Thyroid gland (tissue), 4 donors: ENCODE measurements around the gene KLHL9. TPM values are rescaled to one million over a fixed set of nuclear protein-coding genes. Genes with fewer than 3 reads are reported as not detected.

Experiments
- DNase-seq, 2 donors: peaks; one replicate each; pipeline ENCODE4 v3.0.0-alpha.2; 2019
- H3K27ac ChIP-seq, 3 donors: fragments of 200-600 bp; sonication (generic); 1 replicate in 2 of 3; 2 replicates in 1 of 3; pipeline ENCODE4 v1.5.1; 2016 to 2019; ENCODE audit warnings: mild to moderate bottlenecking in 1 of 3, moderate library complexity in 1 of 3
- H3K27me3 ChIP-seq: fragments of 200-600 bp; sonication (generic); one replicate; pipeline ENCODE4 v1.5.1; 2019
- H3K36me3 ChIP-seq, 2 donors: fragments of 200-600 bp; sonication (generic); one replicate each; pipeline ENCODE4 v1.5.1; 2016 to 2019
- H3K4me1 ChIP-seq, 2 donors: fragments of 200-600 bp; sonication (generic); one replicate each; pipeline ENCODE4 v1.5.1; 2017 to 2019
- H3K4me3 ChIP-seq, 3 donors: fragments of 200-600 bp; sonication (generic); replicated peaks in 1 of 3; 1 replicate in 2 of 3; 2 replicates in 1 of 3; pipeline ENCODE4 v1.5.1; 2016; ENCODE audit warnings: mild to moderate bottlenecking in 1 of 3
- H3K9me3 ChIP-seq: fragments of 200-600 bp; sonication (generic); one replicate; pipeline ENCODE4 v1.5.1; 2017
- POLR2A ChIP-seq, 2 donors: fragments of 450-650 bp; IDR thresholded peaks; one replicate each; pipeline ENCODE4 v1.6.1; 2017; ENCODE audit warnings: antibody characterized with exemption in 2 of 2, mild to moderate bottlenecking in 2 of 2, moderate library complexity in 1 of 2
- WGBS, 2 donors: methylation state at CpG; one replicate each; pipeline ENCODE4 v1.1.5; 2017; 5-methylcytosine and 5-hydroxymethylcytosine counted together
- intact Hi-C: fragments of 100-400 bp; cut with DNase I; formaldehyde crosslinking; loops from one replicate; pipeline ENCODE4 v1.15.1; 2023
- total RNA-seq, 4 donors: library from RNA; depleted of rRNA; stranded (reverse); fragments of >200 nt; gene quantifications; one replicate each; pipeline ENCODE4 v1.2.3, GENCODE V29; 2016
- TF ChIP-seq, protein P1 (sequence below), 6 experiments: fragments of 200-600 bp in 3 of 6; fragments of 450-650 bp in 3 of 6; sonication (generic) in 3 of 6; IDR thresholded peaks; one replicate each; pipeline ENCODE4 v1.5.1; 2016 to 2019; ENCODE audit warnings: antibody characterized with exemption in 6 of 6, mild to moderate bottlenecking in 2 of 6, inconsistent platforms in 1 of 6, moderate library complexity in 1 of 6

KLHL9 gene
- total RNA-seq, 4 donors from 2014 or later: 28.4 to 31.0 (median 30.9) TPM

DNA sequence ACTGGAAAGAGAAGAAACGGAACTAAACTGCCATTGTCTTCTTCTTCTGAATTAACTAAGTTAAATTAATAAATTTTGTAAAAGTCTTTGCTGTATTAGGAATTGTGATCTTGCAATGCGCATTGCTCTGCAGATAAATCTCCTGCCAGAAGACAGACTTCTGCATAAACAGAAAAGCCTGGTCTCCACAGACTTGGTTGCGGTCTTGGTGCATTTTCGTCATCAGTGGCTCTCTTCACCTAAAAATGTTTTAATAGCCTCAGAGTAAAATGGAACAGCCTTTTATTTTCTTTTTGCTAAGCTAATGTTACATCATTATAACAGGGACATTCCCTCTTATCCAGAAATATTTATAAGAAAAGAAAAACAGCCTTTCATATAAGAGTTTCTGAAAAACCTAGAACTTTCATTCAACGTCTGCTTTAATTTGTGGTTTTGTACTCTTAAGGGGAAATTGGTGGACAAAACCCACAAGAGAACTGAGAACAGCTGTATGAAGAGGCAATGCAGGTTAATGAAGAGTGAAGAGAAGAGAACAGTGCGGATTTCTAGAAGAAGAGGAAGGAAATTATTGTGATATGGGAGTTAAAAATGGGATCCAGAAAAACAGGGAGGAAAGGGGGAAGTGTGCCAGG is 40.2 kb downstream of the KLHL9 start:
- H3K4me1 ChIP-seq: no peaks in the 10 kb centered on the region
- 63 to 80% methylated on average over 6 of the region's 6 CpGs for WGBS, 2 donors

DNA sequence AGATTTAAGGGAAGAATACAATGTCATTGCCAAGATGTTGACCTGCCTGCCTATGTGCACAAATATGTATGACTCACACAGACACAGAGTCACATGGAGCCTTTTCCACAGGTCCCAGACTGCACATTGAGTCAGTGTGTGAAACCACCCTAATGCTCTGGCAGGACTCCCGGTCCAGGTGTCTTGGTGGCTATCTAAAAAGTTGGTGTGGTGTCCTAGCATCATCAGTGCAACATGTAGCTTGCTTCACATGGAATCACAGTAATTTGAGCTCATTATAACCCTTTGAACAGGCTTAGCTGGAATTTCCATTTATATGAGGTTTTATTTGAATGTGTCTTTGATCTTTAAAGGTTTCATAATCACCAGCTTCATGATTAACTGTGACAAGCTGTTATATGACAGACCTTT is 40.8 kb downstream of the KLHL9 start:
- Histone ChIP-seq H3K9me3 (no peaks in the 10 kb centered on the region), H3K27me3 (no peaks in the 10 kb centered on the region), H3K4me3 (no peak overlapping the region), H3K36me3 (no peaks in the 10 kb centered on the region), H3K4me1 (no peaks in the 10 kb centered on the region), H3K27ac (no peak overlapping the region)
- WGBS, 2 donors: 71 to 90% methylated on average over 1 of the region's 1 CpG
- TF ChIP-seq, protein P1, sequence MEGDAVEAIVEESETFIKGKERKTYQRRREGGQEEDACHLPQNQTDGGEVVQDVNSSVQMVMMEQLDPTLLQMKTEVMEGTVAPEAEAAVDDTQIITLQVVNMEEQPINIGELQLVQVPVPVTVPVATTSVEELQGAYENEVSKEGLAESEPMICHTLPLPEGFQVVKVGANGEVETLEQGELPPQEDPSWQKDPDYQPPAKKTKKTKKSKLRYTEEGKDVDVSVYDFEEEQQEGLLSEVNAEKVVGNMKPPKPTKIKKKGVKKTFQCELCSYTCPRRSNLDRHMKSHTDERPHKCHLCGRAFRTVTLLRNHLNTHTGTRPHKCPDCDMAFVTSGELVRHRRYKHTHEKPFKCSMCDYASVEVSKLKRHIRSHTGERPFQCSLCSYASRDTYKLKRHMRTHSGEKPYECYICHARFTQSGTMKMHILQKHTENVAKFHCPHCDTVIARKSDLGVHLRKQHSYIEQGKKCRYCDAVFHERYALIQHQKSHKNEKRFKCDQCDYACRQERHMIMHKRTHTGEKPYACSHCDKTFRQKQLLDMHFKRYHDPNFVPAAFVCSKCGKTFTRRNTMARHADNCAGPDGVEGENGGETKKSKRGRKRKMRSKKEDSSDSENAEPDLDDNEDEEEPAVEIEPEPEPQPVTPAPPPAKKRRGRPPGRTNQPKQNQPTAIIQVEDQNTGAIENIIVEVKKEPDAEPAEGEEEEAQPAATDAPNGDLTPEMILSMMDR (IDR thresholded peaks at IDR 0.05): no peak
- TF ChIP-seq POLR2A (IDR thresholded peaks at IDR 0.05): no peak
- DNase-seq: no peak
- intact Hi-C loops: no loop called here

More for the DNA sequence above, 40.2 kb downstream of the KLHL9 start:
- no peak for DNase-seq
- Histone ChIP-seq H3K36me3 (no peaks in the 10 kb centered on the region), H3K9me3 (no peaks in the 10 kb centered on the region), H3K4me3 (no peak overlapping the region), H3K27me3 (no peaks in the 10 kb centered on the region), H3K27ac (no peak overlapping the region)
- TF ChIP-seq, protein P1 (IDR thresholded peaks at IDR 0.05): no peak
- TF ChIP-seq POLR2A (IDR thresholded peaks at IDR 0.05): no peak
- intact Hi-C loops: no loop called here

- Histone ChIP-seq H3K36me3 (no peaks in the 10 kb centered on the region), H3K27ac (no peak overlapping the region), H3K9me3 (no peaks in the 10 kb centered on the region), H3K4me1 (no peaks in the 10 kb centered on the region), H3K4me3 (no peak overlapping the region), H3K27me3 (no peaks in the 10 kb centered on the region)
- WGBS, 2 donors: 62 to 65% methylated on average over 2 of the region's 2 CpGs
- TF ChIP-seq POLR2A (IDR thresholded peaks at IDR 0.05): no peak
- TF ChIP-seq, protein P1 (IDR thresholded peaks at IDR 0.05): no peak
- intact Hi-C loops: no loop called here
- DNase-seq: no peak
These were observed 45.4 kb downstream of the KLHL9 start for GRCh38 chr9:21289848-21290247.

DNA sequence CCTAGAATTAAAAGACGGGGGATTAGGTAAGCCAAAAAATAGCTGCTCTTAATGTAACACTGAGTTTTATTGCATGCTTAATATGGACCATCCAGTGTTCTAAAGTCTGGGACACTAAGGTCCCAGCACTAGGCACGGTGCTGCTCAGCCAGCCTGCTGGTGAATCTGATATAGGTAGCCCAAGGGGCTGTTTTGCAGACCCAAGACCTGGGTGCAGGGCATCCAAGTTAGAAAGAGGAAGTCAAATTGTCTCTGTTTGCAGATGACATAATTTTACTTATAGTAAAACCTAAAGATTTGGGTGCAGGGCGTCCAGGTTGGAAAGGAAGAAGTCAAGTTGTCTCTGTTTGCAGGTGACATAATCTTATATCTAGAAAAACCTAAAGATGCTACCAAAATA is 47.9 kb downstream of the KLHL9 start:
- Histone ChIP-seq H3K27ac (no peak overlapping the region), H3K36me3 (no peaks in the 10 kb centered on the region), H3K4me3 (no peak overlapping the region), H3K9me3 (no peaks in the 10 kb centered on the region), H3K4me1 (no peaks in the 10 kb centered on the region), H3K27me3 (no peaks in the 10 kb centered on the region)
- intact Hi-C loops: no loop called here
- TF ChIP-seq POLR2A (IDR thresholded peaks at IDR 0.05): no peak
- TF ChIP-seq, protein P1 (IDR thresholded peaks at IDR 0.05): no peak
- DNase-seq: no peak
- WGBS, 2 donors: 82 to 86% methylated on average over 3 of the region's 3 CpGs

DNA sequence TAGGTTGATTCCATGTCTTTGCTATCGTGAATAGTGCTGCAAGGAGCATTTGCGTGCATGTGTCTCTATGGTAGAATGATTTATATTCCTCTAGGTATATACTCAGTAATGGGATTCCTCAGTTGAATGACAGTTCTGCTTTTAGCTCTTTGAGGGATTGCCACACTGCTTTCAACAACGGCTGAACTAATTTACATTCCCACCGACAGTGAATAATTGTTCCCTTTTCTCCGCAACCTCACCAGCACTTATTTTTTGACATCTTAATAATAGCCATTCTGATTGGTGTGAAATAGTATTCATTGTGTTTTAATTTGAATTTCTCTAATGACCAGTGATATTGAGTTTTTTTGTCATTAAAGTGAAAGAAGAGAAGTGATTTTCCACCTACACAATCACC is 48.5 kb downstream of the KLHL9 start:
- no peak for TF ChIP-seq POLR2A (IDR thresholded peaks at IDR 0.05)
- TF ChIP-seq, protein P1 (IDR thresholded peaks at IDR 0.05): no peak
- H3K36me3 ChIP-seq: no peaks in the 10 kb centered on the region
- no peak overlapping the region for H3K27ac ChIP-seq
- intact Hi-C loops: no loop called here
- no peak for DNase-seq
- no peak overlapping the region for H3K4me3 ChIP-seq
- H3K27me3 ChIP-seq: no peaks in the 10 kb centered on the region
- H3K9me3 ChIP-seq: no peaks in the 10 kb centered on the region
- WGBS, 2 donors: 84 to 89% methylated on average over 5 of the region's 5 CpGs
- no peaks in the 10 kb centered on the region for H3K4me1 ChIP-seq
